Upper lobe of right lung (tissue), 1 donor: Measurements from ENCODE around the gene CLTB. TPM values are rescaled to one million over a fixed set of nuclear protein-coding genes. Genes with fewer than 3 reads are reported as not detected.
A peak's percentile ranks its signal among the peaks of the same experiment; 100 is the strongest.

Experiments
- ATAC-seq: fragments of 200-7000 bp; cut with Tn5 transposase; one replicate; pipeline ENCODE4 v1.9.1; 2020; ENCODE audit warnings: mild to moderate bottlenecking, moderate library complexity
- DNase-seq: peaks from one replicate; pipeline ENCODE4 v3.0.0-alpha.2; 2020
- H3K27ac ChIP-seq: fragments of 200-600 bp; one replicate; pipeline ENCODE4 v1.8.0; 2022
- H3K27me3 ChIP-seq: fragments of 200-600 bp; one replicate; pipeline ENCODE4 v1.8.0; 2022; ENCODE audit warnings: mild to moderate bottlenecking
- H3K36me3 ChIP-seq: fragments of 200-600 bp; one replicate; pipeline ENCODE4 v1.8.0; 2022
- H3K4me1 ChIP-seq: fragments of 200-600 bp; one replicate; pipeline ENCODE4 v1.8.0; 2022
- H3K4me3 ChIP-seq: fragments of 200-600 bp; one replicate; pipeline ENCODE4 v1.8.0; 2022; ENCODE audit warnings: mild to moderate bottlenecking
- H3K9me3 ChIP-seq: fragments of 200-600 bp; one replicate; pipeline ENCODE4 v1.8.0; 2022
- intact Hi-C: fragments of 100-400 bp; cut with DNase I; formaldehyde crosslinking; loops from one replicate; pipeline ENCODE4 v1.11.0; 2022
- total RNA-seq: library from RNA; stranded (reverse); fragmentation: NEBNext Ultra II Directional; extraction: Animal tissue kit (Norgen Biotek cat#: 25700); gene quantifications from one replicate; pipeline ENCODE4 v1.2.1, GENCODE V29; 2021
- TF ChIP-seq, protein P1 (sequence below): fragments of 200-600 bp; IDR thresholded peaks from one replicate; pipeline ENCODE4 v1.8.0; 2022; ENCODE audit warnings: antibody characterized with exemption
- donor health status: DM: no; HTN: yes; CAD: no; lungs with severe emphysema.

CLTB gene
- total RNA-seq, 1 donor from 2014 or later = 80.9 TPM

DNA sequence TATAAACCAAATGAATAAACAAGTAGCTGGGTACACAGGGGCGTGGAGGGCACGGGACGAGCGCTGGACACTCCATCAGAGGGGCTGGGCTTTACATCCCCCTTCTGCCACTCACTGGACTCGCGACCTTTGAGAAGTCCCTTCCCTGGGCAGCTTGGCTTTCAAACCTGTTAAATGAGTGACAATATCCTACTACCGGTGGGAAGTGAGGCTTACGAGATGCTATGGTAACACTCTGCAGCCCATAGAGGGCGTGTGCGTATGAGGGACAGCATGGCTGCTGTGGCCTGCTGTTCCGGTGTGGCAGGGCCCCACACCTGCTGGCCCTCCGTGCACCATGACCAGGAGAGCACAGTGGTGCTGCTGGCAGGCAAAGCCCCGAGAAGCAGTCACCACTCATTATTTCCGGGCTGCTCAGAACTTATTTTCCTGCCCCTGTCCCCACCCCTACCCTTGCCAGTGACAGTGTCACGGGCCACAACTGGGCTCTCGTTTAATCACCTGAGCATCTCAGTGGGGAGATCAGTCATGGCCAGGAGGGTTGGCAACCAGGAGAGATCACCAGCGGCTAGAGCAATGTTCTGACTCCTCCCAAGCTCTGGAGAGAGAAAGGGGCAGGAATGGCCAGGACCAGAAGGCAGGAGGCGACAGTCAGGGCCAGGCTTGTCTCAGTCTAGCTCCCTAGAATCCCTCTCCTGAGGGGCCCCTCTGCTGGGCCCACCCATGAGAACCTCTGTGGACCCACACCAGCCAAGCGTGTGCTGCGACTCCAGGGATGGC, 10.5 kb downstream of the CLTB start:
- Histone ChIP-seq H3K9me3 (no peaks in the 10 kb centered on the region), H3K27ac (no peak overlapping the region), H3K4me3 (no peak overlapping the region), H3K27me3 (no peaks in the 10 kb centered on the region), H3K36me3 (peaks cover 47% of the 10 kb centered on the region), H3K4me1 (no peaks in the 10 kb centered on the region)
- peak; percentile 8 for ATAC-seq
- DNase-seq = peak; percentile 44
- intact Hi-C loops = no loop called here
- TF ChIP-seq, protein P1, sequence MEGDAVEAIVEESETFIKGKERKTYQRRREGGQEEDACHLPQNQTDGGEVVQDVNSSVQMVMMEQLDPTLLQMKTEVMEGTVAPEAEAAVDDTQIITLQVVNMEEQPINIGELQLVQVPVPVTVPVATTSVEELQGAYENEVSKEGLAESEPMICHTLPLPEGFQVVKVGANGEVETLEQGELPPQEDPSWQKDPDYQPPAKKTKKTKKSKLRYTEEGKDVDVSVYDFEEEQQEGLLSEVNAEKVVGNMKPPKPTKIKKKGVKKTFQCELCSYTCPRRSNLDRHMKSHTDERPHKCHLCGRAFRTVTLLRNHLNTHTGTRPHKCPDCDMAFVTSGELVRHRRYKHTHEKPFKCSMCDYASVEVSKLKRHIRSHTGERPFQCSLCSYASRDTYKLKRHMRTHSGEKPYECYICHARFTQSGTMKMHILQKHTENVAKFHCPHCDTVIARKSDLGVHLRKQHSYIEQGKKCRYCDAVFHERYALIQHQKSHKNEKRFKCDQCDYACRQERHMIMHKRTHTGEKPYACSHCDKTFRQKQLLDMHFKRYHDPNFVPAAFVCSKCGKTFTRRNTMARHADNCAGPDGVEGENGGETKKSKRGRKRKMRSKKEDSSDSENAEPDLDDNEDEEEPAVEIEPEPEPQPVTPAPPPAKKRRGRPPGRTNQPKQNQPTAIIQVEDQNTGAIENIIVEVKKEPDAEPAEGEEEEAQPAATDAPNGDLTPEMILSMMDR = no peak

DNA sequence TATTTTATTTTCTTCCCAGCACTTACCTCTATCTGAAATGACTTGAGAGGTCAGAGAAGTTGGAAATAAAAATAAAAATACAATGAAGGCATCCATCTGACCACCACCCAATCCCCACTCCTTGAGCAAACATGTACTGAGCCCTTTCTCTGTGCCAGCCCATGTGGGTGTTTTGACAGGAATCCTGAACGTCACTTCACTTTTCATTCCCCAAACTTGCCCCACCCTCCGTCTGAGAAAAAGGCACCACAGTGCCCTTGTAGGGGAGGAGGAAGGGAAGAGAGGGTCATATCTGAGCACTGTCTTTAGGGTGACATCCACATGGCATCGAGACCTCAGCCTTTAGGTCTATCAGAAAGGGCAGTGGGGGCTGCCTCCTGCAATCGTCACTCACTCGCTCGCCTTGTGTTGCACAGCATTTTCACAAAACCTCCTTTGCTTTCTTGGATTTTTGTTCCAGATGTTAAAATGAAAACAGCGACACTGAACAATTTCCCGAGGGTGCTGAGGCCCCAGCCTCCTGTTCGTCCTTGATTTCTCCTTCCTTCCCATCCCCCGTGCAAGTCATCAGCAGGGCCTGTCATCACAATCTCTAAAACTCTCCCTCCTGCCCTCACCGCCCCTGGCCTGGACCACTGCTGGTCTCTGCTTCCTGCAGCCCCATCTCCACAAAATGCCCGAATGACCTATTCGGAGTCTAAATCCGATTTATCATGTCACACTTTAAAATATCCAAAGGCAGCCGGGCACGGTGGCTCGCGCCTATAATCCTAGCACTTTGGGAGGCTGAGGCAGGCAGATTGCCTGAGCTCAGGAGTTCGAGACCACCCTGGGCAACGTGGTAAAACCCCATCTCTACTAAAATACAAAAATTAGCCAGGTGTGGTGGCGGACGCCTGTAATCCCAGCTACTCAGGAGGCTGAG, 14.8 kb downstream of the CLTB start:
- Histone ChIP-seq H3K4me1 (no peaks in the 10 kb centered on the region), H3K27ac (no peak overlapping the region), H3K36me3 (peaks cover 13% of the 10 kb centered on the region), H3K27me3 (no peaks in the 10 kb centered on the region), H3K4me3 (no peak overlapping the region), H3K9me3 (no peaks in the 10 kb centered on the region)
- intact Hi-C loops = no loop called here
- peak; percentile 46 for DNase-seq
- TF ChIP-seq, protein P1 = no peak
- ATAC-seq = no peak

DNA sequence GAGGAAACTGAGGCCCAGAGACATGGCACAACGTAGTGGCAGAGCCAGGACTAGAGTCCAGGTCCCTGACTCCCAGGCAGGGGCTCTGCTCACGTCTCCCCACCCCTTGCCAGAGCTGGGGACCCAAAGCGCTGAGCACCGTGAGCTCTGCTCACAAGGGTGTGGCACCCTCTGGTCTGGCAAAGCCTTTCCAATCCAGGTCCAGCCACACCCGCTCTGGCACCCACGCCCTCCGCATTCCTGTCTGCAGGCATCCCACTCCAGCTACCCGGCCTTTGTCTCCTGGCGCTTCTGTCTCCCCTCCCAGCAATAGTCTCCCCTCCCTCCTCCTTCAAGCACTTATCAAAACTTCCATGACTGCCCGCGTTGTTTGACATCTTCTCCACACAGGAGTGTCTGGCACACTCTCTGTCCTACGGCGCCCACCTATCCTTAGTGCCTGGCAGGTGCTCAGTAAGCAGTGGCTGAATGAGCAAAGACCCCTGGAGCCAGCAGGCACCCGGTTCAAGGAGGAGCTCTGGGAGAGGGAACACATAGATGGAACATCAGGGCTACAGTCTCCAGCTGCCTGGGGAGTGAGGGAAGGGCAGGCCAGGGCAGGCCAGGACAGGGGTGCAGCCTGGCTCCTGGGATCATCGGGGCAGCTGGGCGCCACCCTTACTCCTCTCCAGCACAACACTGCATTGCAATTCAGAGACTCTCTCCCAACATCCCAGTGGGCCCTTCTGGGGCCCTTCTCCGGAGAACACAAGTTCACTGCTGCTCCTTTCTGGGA, 15.8 kb downstream of the CLTB start:
- no peaks in the 10 kb centered on the region for H3K27me3 ChIP-seq
- TF ChIP-seq, protein P1 = no peak
- ATAC-seq = peak; percentile 65
- H3K27ac ChIP-seq = no peak overlapping the region
- DNase-seq = peak; percentile 62
- no peaks in the 10 kb centered on the region for H3K4me1 ChIP-seq
- H3K36me3 ChIP-seq = peaks cover 6% of the 10 kb centered on the region
- intact Hi-C loops = no loop called here
- no peaks in the 10 kb centered on the region for H3K9me3 ChIP-seq
- no peak overlapping the region for H3K4me3 ChIP-seq

DNA sequence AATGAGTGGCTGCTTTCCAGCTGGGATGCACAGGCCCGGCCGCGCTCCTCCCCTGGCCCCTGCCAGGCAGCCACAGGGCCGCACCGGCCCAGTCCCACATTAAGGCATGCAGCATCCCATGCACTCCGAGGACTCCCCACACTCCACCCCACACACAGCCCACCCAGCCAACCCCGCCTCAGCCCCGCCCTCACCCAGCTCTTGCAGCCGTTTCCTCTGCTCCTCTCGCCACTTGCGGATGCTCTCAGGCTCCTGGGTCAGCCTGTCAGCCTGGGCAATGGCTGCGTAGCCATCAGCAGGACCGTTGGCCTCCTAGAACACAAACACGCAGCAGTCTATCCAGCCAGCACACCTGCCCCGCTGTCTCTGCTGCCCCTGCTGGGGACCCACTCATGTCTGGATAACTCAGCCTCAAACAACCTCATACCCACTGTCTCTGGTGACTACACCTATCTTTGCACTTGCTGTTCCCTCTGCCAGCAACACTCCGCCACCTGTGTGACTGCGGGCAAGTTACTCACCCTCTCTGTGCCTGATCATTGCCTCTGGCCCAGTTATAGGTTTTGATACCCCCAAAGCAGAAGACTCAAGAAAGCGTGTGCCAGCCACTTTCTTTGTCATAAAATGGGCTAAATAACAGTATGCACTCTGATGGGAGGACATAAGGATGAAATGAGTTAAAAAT, 18.5 kb downstream of the CLTB start:
- TF ChIP-seq, protein P1 = no peak
- no peak overlapping the region for H3K4me3 ChIP-seq
- no peaks in the 10 kb centered on the region for H3K9me3 ChIP-seq
- no peak for ATAC-seq
- H3K27ac ChIP-seq = no peak overlapping the region
- H3K4me1 ChIP-seq = no peaks in the 10 kb centered on the region
- peaks cover 10% of the 10 kb centered on the region for H3K36me3 ChIP-seq
- H3K27me3 ChIP-seq = no peaks in the 10 kb centered on the region
- intact Hi-C loops = no loop called here
- no peak for DNase-seq

DNA sequence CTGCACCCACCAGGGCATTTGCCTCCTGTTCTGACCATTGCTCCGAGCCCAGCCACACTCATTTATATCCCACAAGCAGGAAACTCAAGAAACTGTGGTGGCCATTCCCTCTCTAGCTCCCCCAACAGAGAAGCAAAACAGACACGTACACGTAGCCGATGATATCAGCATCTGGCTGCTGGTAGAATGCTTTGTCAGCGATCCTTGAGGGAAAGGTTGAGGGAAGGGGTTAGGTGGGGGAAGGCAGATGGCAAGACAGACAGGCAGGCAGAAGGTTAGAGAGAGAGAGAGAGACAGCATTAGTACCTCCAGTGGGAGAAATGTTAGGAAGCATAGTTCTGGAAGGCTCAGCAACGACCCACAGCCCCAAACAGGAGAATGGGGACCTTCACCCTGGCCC, 20.0 kb downstream of the CLTB start:
- Histone ChIP-seq H3K4me3 (no peak overlapping the region), H3K27ac (no peak overlapping the region), H3K36me3 (peaks cover 21% of the 10 kb centered on the region), H3K9me3 (no peaks in the 10 kb centered on the region), H3K27me3 (no peaks in the 10 kb centered on the region), H3K4me1 (no peaks in the 10 kb centered on the region)
- DNase-seq (no peak), ATAC-seq (no peak)
- TF ChIP-seq, protein P1 = no peak
- intact Hi-C loops = no loop called here
